Brain pericyte (primary cell): ENCODE data around the gene OMG.
"Not testable (repeated sequence)": the region's sequence is repeated elsewhere in the genome, so short reads cannot be mapped to it uniquely, and the experiment has no call there.

Experiments
- DNase-seq: peaks from one replicate; pipeline ENCODE4 v3.0.0-alpha.2; 2012; ENCODE audit warnings: low read depth, low spot score

The OMG gene

GRCh38 chr17:31308372-31309334 is 11.6 kb upstream of the OMG start:
- DNase-seq: no peak

- no peak for DNase-seq
These were observed 10.6 kb upstream of the OMG start for GRCh38 chr17:31307640-31308039.

GRCh38 chr17:31299624-31300023 is 2.6 kb upstream of the OMG start:
- DNase-seq: no peak

- no peak for DNase-seq
These were observed 897 bp downstream of the OMG start for GRCh38 chr17:31296142-31296541.

- no peak for DNase-seq
These were observed 1.6 kb downstream of the OMG start for GRCh38 chr17:31295489-31295871.

- no peak for DNase-seq
These were observed 2.1 kb downstream of the OMG start for GRCh38 chr17:31294820-31295488.

- DNase-seq: no peak
These were observed 2.8 kb downstream of the OMG start for GRCh38 chr17:31294231-31294630.

- DNase-seq: no peak
These were observed 3.5 kb downstream of the OMG start for GRCh38 chr17:31293581-31293980.

GRCh38 chr17:31291820-31292219 is 5.2 kb downstream of the OMG start:
- no peak for DNase-seq

GRCh38 chr17:31289790-31290189 is 7.2 kb downstream of the OMG start:
- DNase-seq: no peak

- DNase-seq: not testable (repeated sequence)
These were observed 9.1 kb downstream of the OMG start for GRCh38 chr17:31287932-31288331.

GRCh38 chr17:31286587-31286986 is 10.5 kb downstream of the OMG start:
- DNase-seq: no peak

GRCh38 chr17:31283841-31284240 is 13.2 kb downstream of the OMG start:
- no peak for DNase-seq

GRCh38 chr17:31281061-31281460 is 16.0 kb downstream of the OMG start:
- DNase-seq: no peak

- no peak for DNase-seq
These were observed 17.6 kb downstream of the OMG start for GRCh38 chr17:31279401-31279800.

- no peak for DNase-seq
These were observed 21.9 kb downstream of the OMG start for GRCh38 chr17:31275116-31275515.

- no peak for DNase-seq
These were observed 22.8 kb downstream of the OMG start for GRCh38 chr17:31274252-31274651.

GRCh38 chr17:31273516-31273915 is 23.5 kb downstream of the OMG start:
- no peak for DNase-seq

- DNase-seq: no peak
These were observed 24.2 kb downstream of the OMG start for GRCh38 chr17:31272803-31273202.

- DNase-seq: no peak
These were observed 24.8 kb downstream of the OMG start for GRCh38 chr17:31272236-31272635.

- peak; percentile 41 for DNase-seq
These were observed 27.5 kb downstream of the OMG start for GRCh38 chr17:31269578-31269983.

- DNase-seq: no peak
These were observed 27.9 kb downstream of the OMG start for GRCh38 chr17:31269036-31269577.

- DNase-seq: no peak
These were observed 31.0 kb downstream of the OMG start for GRCh38 chr17:31266042-31266441.
